ENCODE measurements around the gene GYPE.
"Not testable (repeated sequence)": the region's sequence is repeated elsewhere in the genome, so short reads cannot be mapped to it uniquely, and the experiment has no call there.

The GYPE gene

DNA sequence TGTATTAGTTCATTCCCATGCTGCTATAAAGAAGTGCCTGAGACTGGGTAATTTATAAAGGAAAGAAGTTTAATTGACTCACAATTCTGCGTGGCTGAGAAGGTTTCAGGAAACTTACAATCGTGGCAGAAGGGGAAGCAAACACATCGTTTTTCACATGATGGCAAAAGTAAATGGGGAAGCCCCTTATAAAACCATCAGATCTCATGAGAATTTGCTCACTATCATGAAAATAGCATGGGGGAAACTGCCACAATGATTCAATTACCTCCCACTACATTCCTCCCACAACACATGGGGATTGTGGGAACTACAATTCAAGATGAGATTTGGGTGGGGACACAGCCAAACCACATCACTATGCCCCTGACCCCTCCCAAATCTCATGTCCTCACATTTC lies 35.4 kb downstream of the GYPE start:
- not testable (repeated sequence) for FAIRE-seq

DNA sequence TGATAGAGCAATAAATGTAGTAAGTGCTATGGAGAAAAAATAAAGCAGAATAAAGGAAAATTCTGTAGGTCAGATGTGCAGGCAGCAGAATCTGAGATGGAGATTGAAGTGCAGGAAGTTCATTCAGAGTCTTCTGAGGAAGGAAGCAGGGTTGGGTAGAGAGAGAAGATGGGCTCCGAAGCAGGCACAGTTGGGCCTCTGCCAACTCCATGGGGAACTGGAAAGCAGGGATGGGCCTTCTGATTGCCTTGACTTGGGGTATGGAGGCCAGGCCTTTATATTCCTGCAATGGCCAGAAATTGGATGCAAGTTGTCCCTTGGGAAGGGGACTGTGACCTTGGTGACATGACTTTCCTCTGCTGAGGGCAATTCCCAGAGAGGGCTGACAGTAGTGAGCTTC lies 42.6 kb downstream of the GYPE start:
- FAIRE-seq = not testable (repeated sequence)

DNA sequence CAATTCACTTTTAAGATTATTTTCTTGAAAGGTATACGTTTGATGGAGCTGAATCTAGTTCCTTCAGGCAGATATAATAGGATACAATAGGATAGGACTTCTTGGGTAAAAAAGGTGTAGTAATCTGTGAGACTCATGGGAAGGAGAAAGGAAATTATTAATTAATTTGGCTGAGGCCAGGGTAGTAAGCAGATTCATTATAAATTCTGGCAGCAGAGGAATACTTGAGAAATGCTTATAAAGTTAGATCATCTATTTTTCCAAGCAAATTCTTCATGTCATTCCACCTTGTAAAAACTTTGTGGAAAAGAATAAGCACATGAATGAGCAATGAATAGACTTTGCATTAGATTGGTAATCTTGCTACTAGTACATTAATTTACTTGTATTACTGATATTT lies 46.9 kb downstream of the GYPE start:
- FAIRE-seq = peak; percentile 21

DNA sequence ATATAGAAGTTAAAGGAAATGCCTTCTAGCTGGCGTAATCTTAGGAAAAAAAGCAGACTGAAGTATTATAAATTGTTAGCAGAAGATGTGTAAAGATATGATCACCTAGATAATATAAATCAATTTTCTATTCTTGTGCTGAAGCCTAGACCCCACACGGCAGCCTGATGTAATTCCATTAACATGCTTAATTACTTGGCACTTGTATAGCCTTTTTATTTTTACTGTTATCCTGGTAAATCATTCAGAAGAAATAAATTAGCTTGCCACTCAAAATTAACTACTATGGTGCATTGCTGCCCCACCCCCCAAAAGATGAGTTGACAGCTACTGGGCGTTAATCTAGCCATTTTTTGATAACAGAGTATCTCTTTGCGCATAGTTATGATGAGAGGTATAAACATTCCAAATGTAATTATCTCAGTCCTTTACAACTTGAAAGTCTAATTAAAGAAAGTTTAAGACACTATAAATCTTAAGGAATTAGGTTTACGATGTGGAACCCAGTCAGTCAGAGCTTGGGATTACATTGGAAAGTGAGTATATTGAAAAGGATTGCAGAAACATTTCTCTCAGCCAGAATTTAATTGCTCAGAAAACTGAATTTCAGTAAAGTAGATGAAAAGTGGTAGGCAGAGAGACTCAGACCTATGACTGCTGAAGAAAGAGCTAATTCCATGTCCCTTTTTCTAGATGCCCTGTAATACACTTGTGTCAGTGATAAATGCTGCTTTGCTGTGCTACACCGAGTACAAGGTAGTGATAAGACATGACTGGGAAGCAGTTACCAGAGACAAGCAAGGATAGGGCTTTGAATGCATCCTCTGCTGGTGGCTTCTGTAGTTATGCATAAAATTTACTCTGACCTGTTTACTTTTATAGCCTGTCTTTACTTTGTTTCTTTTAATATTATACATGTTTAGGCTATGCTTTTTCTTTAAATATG lies 47.7 kb downstream of the GYPE start:
- not testable (repeated sequence) for FAIRE-seq

DNA sequence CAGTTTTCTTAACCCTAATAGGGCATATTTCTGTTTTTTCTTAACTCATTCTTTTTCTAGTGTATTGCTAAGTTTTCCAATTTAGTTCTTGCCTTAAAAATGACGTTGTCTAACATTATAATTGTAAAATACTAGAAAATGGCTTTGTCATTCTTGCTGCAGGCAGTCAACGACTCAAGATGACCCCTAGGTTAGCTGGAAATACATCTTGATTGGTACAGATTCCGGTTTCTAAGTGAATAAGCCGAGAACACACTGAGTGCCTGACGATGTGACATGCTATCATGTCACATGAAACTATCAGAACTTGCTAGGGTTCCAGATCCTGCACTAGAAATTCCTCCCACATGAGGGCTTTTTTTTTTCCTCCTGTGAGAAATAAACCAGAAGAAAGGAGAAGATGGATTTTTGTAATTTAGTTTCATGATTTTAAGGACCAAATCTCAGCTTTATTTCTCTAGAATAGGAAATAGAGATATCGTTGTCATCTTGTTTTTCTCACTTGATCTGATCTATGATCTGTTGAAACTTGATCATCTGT lies 49.3 kb downstream of the GYPE start:
- peak; percentile 62 for FAIRE-seq

DNA sequence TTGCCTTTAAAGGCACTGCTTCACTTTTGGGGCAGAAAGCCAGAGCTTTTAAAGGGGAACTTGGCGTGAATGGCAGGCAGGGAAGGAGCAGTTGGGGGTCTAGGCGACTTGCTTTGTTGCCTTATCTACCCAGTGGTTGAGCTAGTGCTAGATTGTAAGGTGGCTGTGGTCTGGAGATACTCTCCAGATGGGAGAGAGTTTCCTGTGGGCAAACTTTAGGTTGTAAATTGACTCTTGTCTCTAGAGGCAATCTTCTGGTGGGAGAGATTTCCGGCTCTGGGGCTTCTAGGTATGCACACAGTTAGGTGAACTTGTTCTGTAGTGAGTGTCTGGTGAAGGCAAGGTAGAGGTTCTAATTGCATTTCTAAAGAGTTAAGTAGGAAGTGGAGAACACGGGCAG lies 50.7 kb downstream of the GYPE start:
- FAIRE-seq = not testable (repeated sequence)

DNA sequence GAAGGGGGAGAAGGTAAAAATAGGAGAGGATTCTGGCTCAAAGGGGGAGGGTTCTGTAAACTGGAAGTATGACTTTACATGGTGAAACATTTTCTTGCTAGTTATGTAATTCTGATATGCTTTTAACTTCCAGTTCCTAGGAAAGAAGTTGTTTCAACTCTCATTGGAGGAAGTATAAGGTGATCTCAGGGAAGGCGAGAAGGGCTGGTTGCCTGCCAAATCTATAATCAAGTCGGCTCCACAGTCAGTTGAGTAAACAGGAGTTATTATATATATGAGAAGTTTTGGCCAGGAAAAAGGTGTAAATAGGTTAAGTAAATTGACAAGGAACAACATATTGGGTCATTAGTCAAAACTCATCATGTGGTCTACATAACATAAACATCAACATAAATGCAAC lies 56.1 kb downstream of the GYPE start:
- not testable (repeated sequence) for FAIRE-seq

DNA sequence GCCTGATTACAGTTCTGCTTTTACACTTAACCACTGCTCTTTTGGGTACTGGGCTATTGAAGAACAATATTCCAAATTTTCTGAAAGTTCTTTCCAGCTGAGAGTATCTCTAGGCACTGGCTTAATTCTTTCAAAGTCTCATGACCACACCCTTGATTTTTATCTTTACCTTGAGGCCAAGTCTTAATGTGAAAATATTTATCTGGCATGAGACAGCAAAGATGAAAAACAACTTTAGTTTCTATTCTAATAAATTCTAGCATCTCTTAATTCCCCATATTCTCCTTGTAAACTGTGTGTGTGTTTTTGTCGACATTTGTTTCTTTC lies 61.9 kb downstream of the GYPE start:
- FAIRE-seq = peak; percentile 39

DNA sequence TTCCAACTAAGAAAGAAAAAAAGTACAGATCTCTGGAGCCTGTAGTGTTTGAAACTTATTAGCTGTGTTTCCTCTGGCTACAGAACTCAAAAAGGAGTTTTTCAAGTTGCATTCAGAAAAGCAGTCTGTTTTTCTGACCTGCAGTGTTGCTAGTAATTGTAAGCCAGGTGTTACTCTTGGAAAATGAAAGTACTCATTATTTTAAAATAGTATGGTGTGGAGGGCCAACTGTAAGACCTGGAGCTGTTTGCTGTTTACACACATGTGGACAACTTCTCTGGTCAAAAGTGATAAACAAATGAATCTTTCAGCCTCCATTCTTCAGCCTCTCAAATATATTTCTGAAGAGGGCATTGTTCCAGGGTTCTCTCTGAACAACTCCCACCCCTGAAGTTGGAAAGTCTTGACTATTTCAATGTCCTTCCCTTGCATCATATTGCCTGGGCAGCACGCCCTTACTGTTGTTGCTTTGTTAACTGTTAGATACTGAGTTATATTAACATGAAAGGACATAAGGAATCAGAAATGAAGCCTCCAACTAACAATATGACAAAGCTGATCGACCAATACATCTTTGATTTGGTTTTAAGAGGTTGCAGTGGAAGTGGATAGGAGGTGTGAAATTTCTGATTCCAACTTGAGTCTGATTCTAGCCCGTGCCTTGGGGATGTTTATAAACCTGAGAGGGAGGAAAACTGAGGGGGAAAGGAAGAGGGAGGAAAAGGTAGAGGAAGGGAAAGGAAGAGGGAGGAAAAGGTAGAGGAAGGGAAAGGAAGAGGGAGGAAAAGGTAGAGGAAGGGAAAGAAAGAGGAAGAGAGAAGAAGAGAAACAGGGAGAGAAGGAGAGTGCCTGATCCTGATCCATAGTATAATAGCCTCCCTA lies 62.5 kb downstream of the GYPE start:
- FAIRE-seq = not testable (repeated sequence)

DNA sequence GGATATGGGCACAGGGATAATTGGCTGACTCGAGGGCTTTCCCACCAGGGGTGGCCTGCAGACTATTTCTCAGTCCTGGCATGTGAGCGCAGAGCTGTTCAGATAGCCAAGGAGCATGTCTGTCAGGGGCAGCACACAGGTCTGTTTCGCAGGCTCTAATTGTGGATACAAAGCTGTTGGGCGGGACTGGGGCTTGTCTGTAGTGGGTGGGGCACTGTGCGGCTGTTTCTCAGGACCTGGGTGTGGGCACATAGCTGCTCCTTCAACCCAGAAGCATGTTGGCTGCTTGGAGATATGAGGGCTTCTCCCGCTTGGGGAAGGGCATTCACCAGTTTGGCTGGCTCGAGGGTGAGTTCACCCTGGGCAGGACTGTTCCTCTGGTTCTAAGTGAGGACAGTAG lies 65.9 kb downstream of the GYPE start:
- not testable (repeated sequence) for FAIRE-seq

DNA sequence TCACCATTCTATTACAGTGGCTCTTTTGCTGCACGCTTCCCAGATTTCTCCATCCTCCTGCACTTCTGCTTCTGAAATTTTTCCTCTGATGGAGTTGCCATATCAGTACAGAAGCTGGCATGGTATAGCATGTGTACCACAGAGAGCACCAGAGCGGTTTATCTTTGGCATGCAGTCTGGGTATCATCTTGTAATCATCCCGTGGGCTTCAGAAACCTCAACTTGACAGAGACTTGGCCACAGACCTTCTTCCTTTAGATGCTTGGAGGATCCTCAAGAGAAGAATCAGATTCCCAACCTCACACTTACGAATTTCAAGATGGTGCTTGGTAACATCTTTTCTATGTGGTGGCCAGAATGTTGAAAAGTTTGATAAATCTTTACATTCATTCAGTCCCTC lies 71.2 kb downstream of the GYPE start:
- FAIRE-seq = not testable (repeated sequence)

DNA sequence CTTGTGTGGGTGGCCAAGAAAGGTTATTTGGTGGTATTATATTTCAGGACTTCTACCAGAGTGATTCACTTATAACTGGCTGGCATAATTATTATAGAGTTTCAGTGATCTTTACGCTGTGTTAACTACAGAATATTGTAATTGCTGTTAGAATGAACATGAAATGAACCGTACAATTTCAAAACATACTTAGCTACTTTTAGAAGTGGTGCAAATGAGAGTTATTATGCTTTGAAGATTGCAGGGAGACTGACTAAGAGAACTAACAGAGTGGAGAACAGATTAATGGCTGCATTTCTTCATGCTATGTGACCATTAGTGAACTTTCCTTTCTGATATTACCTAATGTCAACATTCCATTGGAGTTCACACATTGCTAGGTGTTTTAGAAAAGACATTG lies 71.7 kb downstream of the GYPE start:
- not testable (repeated sequence) for FAIRE-seq

DNA sequence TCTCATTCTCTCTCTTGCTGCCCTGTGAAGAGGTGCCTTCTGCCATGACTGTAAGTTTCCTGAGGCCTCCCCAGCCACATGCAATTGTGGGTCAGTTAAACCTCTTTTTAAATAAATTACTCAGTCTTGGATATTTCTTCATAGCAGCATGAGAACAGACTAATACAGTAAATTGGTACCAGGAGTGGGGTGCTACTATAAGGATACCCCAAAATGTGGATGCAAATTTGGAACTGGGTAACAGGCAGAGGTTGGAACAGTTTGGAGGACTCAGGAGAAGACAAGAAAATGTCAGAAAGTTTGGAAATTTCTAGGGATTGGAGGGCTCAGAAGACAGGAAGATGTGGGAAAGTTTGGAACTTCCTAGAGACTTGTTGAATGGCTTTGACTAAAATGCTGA lies 74.8 kb downstream of the GYPE start:
- not testable (repeated sequence) for FAIRE-seq

DNA sequence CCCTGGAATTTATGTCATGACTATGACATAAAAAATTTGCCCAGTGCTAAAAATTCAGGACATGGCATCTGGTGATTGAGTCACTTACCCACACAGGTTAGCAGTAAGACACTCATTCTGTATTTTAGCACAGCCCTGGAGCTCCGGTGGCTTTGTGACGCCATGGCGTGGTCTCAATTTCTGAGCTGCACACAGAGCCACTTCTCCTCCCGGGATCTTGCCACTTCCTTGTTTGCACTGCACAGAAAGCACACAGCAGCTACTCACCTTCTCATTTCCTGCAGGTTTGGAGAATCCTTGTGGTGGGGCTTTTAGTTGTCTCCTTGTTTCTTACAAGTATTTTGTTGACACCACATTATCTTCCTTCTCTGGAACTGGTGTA lies 76.1 kb downstream of the GYPE start:
- not testable (repeated sequence) for FAIRE-seq
